ENCODE results near the gene ISX. TPM values are rescaled to one million over a fixed set of nuclear protein-coding genes. Genes with fewer than 3 reads are reported as not detected.

ISX gene
- total and polyA plus RNA-seq, 10 donors: not detected

DNA sequence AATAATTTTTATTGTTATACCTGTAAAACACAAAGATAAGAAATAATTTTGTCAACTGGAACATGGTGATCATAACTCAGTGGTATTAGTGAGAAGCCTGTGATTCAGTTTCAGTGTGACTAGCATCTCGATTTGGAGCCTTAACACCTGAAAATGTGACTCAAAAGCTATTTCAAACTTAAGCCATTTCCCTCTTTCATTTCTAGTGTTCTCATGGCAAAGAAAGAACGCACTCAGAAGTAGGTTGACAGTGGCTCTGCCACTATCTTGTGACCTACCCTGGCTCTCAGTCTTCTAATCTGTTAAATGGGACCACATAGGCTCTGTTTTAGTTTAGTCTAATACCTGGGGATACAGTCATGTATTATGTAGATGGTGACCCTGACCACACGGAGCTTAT, 62.7 kb downstream of the ISX start:
- no peak for TF ChIP-seq POLR2AphosphoS5 (IDR thresholded peaks at IDR 0.05)
- TF ChIP-seq, protein P1, sequence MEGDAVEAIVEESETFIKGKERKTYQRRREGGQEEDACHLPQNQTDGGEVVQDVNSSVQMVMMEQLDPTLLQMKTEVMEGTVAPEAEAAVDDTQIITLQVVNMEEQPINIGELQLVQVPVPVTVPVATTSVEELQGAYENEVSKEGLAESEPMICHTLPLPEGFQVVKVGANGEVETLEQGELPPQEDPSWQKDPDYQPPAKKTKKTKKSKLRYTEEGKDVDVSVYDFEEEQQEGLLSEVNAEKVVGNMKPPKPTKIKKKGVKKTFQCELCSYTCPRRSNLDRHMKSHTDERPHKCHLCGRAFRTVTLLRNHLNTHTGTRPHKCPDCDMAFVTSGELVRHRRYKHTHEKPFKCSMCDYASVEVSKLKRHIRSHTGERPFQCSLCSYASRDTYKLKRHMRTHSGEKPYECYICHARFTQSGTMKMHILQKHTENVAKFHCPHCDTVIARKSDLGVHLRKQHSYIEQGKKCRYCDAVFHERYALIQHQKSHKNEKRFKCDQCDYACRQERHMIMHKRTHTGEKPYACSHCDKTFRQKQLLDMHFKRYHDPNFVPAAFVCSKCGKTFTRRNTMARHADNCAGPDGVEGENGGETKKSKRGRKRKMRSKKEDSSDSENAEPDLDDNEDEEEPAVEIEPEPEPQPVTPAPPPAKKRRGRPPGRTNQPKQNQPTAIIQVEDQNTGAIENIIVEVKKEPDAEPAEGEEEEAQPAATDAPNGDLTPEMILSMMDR (IDR thresholded peaks at IDR 0.05 in 8 of 11, conservative IDR thresholded peaks at IDR 0.05 in 3 of 11): no peak
- no peak for TF ChIP-seq POLR2A (IDR thresholded peaks at IDR 0.05)
- WGBS, 5 donors: 47 to 75% (median 64%) methylated on average over 3 of the region's 3 CpGs
- H3K4me3 ChIP-seq: no peak overlapping the region
- no peaks in the 10 kb centered on the region for H3K9me3 ChIP-seq
- H3K4me1 ChIP-seq: no peaks in the 10 kb centered on the region
- no peak overlapping the region for H3K27ac ChIP-seq
- no peaks in the 10 kb centered on the region for H3K36me3 ChIP-seq
- intact Hi-C loops (cut with DNase I; ENCODE audit: low total_unique reads): no loop called here
- DNase-seq: no peak
- peaks cover 0 to 86% (median 5%) of the 10 kb centered on the region in 7 donors for H3K27me3 ChIP-seq (replicated peaks in 1 of 7)

DNA sequence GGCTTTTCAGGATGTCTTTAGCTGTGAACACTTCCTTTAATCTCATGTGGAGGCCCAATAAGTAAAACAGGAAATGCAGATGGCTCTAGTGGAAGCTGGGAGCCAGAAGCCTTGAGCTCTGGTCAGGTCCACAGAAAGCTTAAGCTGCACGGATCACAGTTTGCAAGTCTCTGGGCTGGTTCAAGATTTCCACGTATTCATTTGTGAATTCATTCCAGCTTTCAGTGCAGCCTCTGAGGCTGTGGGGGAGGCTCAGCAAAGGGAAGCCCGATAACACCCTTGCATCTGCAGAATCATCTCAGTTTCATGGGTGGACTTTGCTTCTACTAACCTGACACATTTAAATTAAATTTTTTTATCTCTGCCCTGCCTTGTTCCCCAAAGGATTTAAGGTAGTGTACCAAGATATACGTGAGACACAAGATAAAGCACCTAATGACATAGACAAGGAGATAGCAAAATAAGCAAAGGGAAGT, 65.6 kb downstream of the ISX start:
- Histone ChIP-seq H3K36me3 (no peaks in the 10 kb centered on the region), H3K27me3 (replicated peaks in 1 of 7) (peaks cover 0 to 87% (median 19%) of the 10 kb centered on the region in 7 donors), H3K4me1 (no peaks in the 10 kb centered on the region), H3K27ac (no peak overlapping the region), H3K4me3 (no peak overlapping the region), H3K9me3 (no peaks in the 10 kb centered on the region)
- TF ChIP-seq POLR2AphosphoS5 (IDR thresholded peaks at IDR 0.05): no peak
- 27 to 33% (median 30%) methylated on average over 4 of the region's 4 CpGs for WGBS, 5 donors
- peak; percentile 6 for DNase-seq
- intact Hi-C loops (cut with DNase I; ENCODE audit: low total_unique reads): no loop called here

DNA sequence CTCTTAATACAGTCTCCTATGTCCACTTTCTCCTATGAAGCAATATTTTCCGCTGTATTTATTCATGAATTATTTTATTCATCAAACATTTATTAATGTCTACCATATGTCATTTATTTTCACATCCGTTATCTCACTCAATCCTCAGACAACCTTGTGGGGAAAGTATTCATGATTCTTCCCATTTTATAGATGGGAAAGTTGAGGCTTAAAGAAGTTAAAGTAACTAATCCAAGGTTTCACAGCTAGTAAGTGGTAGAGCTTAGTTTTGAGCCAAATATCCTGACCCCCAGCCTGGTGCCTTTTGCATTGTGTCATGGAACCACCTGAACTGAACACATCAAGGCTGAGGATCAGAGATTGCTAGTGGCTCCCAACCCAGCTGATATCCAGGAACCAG, 66.6 kb downstream of the ISX start:
- 90 to 100% (median 94%) methylated on average over 2 of the region's 2 CpGs for WGBS, 5 donors
- TF ChIP-seq, protein P1 (IDR thresholded peaks at IDR 0.05 in 8 of 11, conservative IDR thresholded peaks at IDR 0.05 in 3 of 11): no peak
- TF ChIP-seq POLR2A (IDR thresholded peaks at IDR 0.05): no peak
- TF ChIP-seq POLR2AphosphoS5 (IDR thresholded peaks at IDR 0.05): no peak
- no peak for DNase-seq
- Histone ChIP-seq H3K4me3 (no peak overlapping the region), H3K27me3 (replicated peaks in 1 of 7) (peaks cover 0 to 77% (median 19%) of the 10 kb centered on the region in 7 donors), H3K36me3 (no peaks in the 10 kb centered on the region), H3K9me3 (no peaks in the 10 kb centered on the region), H3K27ac (no peak overlapping the region), H3K4me1 (no peaks in the 10 kb centered on the region)
- intact Hi-C loops (cut with DNase I; ENCODE audit: low total_unique reads): no loop called here

DNA sequence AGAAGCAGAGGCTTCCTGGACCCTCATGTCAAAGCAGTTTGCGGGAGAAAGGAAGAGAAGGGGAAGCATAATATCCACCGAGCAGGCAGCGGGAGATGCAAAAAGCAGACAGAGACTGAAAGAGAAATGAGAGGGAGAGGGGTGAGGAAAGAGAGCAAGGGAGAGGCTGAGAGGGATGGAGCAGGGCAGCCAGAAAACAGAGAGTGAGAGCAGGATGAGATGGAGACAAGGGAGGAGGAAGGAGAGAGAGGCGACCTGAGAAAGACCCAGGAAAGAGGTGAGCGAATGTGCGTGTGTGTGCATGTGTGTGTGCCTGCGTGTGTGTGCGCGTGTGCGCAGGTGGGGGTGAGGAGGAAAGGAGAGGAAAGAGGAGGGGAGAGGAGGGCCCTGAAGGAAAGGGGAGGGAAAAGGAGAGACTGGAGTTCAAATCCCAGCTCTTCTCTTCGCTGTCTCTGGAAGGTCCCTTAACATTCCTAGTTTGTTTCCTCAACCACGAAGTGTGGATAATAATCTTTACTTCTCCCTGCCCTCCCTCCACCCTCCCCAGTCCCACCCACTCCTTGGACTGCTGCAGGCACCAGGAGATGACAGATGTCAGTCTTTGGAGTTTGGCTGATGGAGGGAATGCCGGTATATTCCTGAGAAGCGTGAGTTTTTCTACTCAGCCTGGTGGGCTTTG, 67.9 kb downstream of the ISX start:
- Histone ChIP-seq H3K27me3 (replicated peaks in 1 of 7) (peaks cover 0 to 69% (median 19%) of the 10 kb centered on the region in 7 donors), H3K27ac (no peak overlapping the region), H3K4me1 (no peaks in the 10 kb centered on the region), H3K9me3 (no peaks in the 10 kb centered on the region), H3K36me3 (no peaks in the 10 kb centered on the region), H3K4me3 (no peak overlapping the region)
- no peak for TF ChIP-seq POLR2A (IDR thresholded peaks at IDR 0.05)
- TF ChIP-seq POLR2AphosphoS5 (IDR thresholded peaks at IDR 0.05): no peak
- TF ChIP-seq, protein P1 (IDR thresholded peaks at IDR 0.05 in 8 of 11, conservative IDR thresholded peaks at IDR 0.05 in 3 of 11): no peak
- WGBS, 5 donors: 61 to 65% (median 64%) methylated on average over 14 of the region's 14 CpGs
- intact Hi-C loops (cut with DNase I; ENCODE audit: low total_unique reads): no loop called here
- no peak for DNase-seq
